CD14-positive monocyte (primary cell): ENCODE results near the gene FOXN4. TPM values are rescaled to one million over a fixed set of nuclear protein-coding genes. Genes with fewer than 3 reads are reported as not detected.

ENCODE experiments used
- DNase-seq, 3 donors: peaks; one replicate each; pipeline ENCODE4 v3.0.0-alpha.2; 2011 to 2022
- H2AFZ ChIP-seq: 2 replicates; pipeline ENCODE4 v1.6.0; 2012; ENCODE audit warnings: mild to moderate bottlenecking, low read depth, low read length, inconsistent platforms; ENCODE audit not compliant: insufficient read depth, poor library complexity, severe bottlenecking
- H3K27ac ChIP-seq, 2 donors: 1 replicate in 1 of 2; 2 replicates in 1 of 2; pipeline ENCODE4 v1.5.1; 2012 to 2013; ENCODE audit warnings: low read length in 2 of 2, control low read depth in 1 of 2, inconsistent platforms in 1 of 2, low read depth in 1 of 2, mild to moderate bottlenecking in 1 of 2
- H3K27me3 ChIP-seq, 2 donors: one replicate each; pipeline versions ENCODE4 v1.6.0 to v1.6.1; 2011 to 2013; ENCODE audit warnings: low read length in 2 of 2; ENCODE audit not compliant: control insufficient read depth in 2 of 2, insufficient read depth in 2 of 2
- H3K36me3 ChIP-seq, 2 donors: replicated peaks in 1 of 2; 1 replicate in 1 of 2; 2 replicates in 1 of 2; pipeline versions ENCODE4 v1.5.1 to v1.6.1; 2012 to 2013; ENCODE audit warnings: low read length in 2 of 2, control low read depth in 1 of 2, inconsistent platforms in 1 of 2, mild to moderate bottlenecking in 1 of 2; ENCODE audit not compliant: insufficient read depth in 2 of 2, control insufficient read depth in 1 of 2
- H3K4me1 ChIP-seq, 2 donors: 1 replicate in 1 of 2; 2 replicates in 1 of 2; pipeline versions ENCODE4 v1.5.1 to v1.6.1; 2012 to 2013; ENCODE audit warnings: low read length in 2 of 2, control low read depth in 1 of 2, inconsistent platforms in 1 of 2, mild to moderate bottlenecking in 1 of 2, moderate library complexity in 1 of 2; ENCODE audit not compliant: insufficient read depth in 2 of 2, control insufficient read depth in 1 of 2
- H3K4me2 ChIP-seq: replicated peaks from 2 replicates; pipeline ENCODE3; 2012; ENCODE audit warnings: low read length, moderate library complexity, mild to moderate bottlenecking; ENCODE audit not compliant: poor library complexity, severe bottlenecking; ENCODE audit errors: extremely low read depth
- H3K4me3 ChIP-seq, 3 experiments: fragments of 200-600 bp in 1 of 3; sonication (generic) in 1 of 3; replicated peaks in 1 of 3; 1 replicate in 2 of 3; 2 replicates in 1 of 3; pipeline ENCODE4 v1.5.1; 2011 to 2013; ENCODE audit warnings: low read length in 3 of 3, mild to moderate bottlenecking in 3 of 3, control low read depth in 2 of 3, low read depth in 2 of 3, inconsistent platforms in 1 of 3, moderate library complexity in 1 of 3
- H3K79me2 ChIP-seq: 2 replicates; pipeline ENCODE4 v1.6.0; 2012; ENCODE audit warnings: mild to moderate bottlenecking, control low read depth, inconsistent platforms, low read length, moderate library complexity; ENCODE audit not compliant: insufficient read depth
- H3K9ac ChIP-seq: 2 replicates; pipeline ENCODE4 v1.6.0; 2017; ENCODE audit warnings: low read length, mild to moderate bottlenecking; ENCODE audit not compliant: insufficient read depth, poor library complexity, severe bottlenecking
- H3K9me3 ChIP-seq, 2 donors: replicated peaks in 1 of 2; 1 replicate in 1 of 2; 2 replicates in 1 of 2; pipeline versions ENCODE4 v1.5.1 to v1.6.1; 2012 to 2013; ENCODE audit warnings: low read length in 2 of 2, control low read depth in 1 of 2; ENCODE audit not compliant: control insufficient read depth in 1 of 2, insufficient read depth in 1 of 2
- H4K20me1 ChIP-seq: 2 replicates; pipeline ENCODE4 v1.6.0; 2012; ENCODE audit warnings: mild to moderate bottlenecking, low read length, control low read depth, moderate library complexity; ENCODE audit not compliant: insufficient read depth
- H3K27ac Mint-ChIP-seq, 7 donors: one replicate each; pipeline ENCODE4 v1.8.0; 2020; ENCODE audit warnings: mild to moderate bottlenecking in 7 of 7, mixed read lengths in 7 of 7, moderate library complexity in 6 of 7, inconsistent platforms in 2 of 7
- H3K27me3 Mint-ChIP-seq, 3 donors: one replicate each; pipeline ENCODE4 v1.8.0; 2021 to 2022; ENCODE audit warnings: low read depth in 3 of 3, mild to moderate bottlenecking in 3 of 3, mixed read lengths in 3 of 3, moderate library complexity in 3 of 3, inconsistent platforms in 1 of 3
- H3K36me3 Mint-ChIP-seq, 2 donors: one replicate each; pipeline ENCODE4 v1.8.0; 2020; ENCODE audit warnings: mixed read lengths in 2 of 2, inconsistent platforms in 1 of 2, mild to moderate bottlenecking in 1 of 2
- H3K4me1 Mint-ChIP-seq: one replicate; pipeline ENCODE4 v1.8.0; 2020; ENCODE audit warnings: mild to moderate bottlenecking, mixed read lengths
- H3K4me3 Mint-ChIP-seq, 2 donors: one replicate each; pipeline ENCODE4 v1.8.0; 2020; ENCODE audit warnings: mild to moderate bottlenecking in 2 of 2, mixed read lengths in 2 of 2, moderate library complexity in 1 of 2
- H3K9me3 Mint-ChIP-seq, 7 donors: one replicate each; pipeline ENCODE4 v1.8.0; 2020 to 2022; ENCODE audit warnings: mixed read lengths in 7 of 7, mild to moderate bottlenecking in 6 of 7, moderate library complexity in 6 of 7, inconsistent platforms in 2 of 7
- WGBS: methylation state at CpG from one replicate; pipeline ENCODE4 v1.1.5; 2013; ENCODE audit warnings: missing lambda C conversion rate; ENCODE audit not compliant: insufficient coverage; 5-methylcytosine and 5-hydroxymethylcytosine counted together
- intact Hi-C, 2 donors: fragments of 100-400 bp; cut with micrococcal nuclease; formaldehyde crosslinking; loops; one replicate each; pipeline versions ENCODE4 v1.15.0 to v1.15.1; 2023
- polyA plus RNA-seq, 3 donors: library from polyadenylated mRNA; depleted of rRNA in 1 of 3; unstranded in 2 of 3; stranded (reverse) in 1 of 3; fragments of 300-500 nt in 2 of 3; fragments of >200 nt in 1 of 3; fragmentation: Illumina TruSeq in 2 of 3; gene quantifications; 1 replicate in 2 of 3; 2 replicates in 1 of 3; pipeline ENCODE4 v1.2.3, GENCODE V29; 2012 to 2021
- TF ChIP-seq, protein P1 (sequence below): fragments of 200-600 bp; IDR thresholded peaks from one replicate; pipeline ENCODE4 v1.8.0; 2022; ENCODE audit warnings: antibody characterized with exemption, mild to moderate bottlenecking

FOXN4 gene
- polyA plus RNA-seq, 3 donors = not detected

DNA sequence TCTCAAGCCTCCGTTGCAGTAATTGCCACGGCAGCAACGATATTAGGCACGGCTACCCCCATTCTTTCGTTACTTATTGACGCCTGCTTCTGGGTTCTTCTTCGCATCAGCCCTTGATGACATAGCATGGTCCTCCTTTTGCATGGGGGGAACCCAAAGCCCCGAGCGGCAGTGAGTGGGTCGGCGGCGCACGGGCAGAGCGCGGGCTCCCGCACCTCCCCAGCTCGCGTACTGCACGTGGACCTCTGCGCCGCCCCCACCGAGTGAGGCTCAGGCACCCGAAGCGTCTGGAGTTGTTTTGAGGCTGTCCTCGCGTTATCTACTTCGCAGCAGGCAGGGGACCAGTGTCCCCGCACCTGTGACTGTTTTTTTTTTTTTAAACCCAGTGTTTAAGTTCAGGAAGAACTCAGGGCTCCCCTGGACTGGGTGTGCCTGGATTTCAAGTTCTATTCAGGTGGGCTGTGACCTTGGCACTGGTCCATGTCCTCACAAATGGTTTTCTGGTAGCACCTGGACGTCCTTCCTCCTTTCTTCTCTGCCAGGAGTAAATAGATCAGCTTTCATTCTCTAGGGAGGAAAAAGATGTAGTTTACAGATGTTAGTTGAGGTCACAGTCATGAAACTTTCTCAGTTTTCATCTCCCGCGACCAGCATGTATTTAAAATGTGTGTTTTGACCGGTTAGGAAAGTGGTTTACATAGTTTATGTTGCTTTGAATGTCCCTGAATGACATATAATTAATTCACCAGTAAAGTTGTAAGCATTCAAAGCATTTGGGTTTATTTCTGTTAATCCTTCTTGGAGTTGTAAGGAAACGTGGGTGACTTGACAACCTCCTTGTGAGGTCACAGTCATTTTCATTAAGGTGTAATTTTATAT lies 1.4 kb upstream of the FOXN4 start:
- peaks cover 0 to 5% of the 10 kb centered on the region in 2 donors for H3K36me3 Mint-ChIP-seq
- H3K4me2 ChIP-seq = peak overlapping the region; percentile 62
- peaks cover 0 to 8% of the 10 kb centered on the region in 2 donors for H3K9me3 ChIP-seq
- no peak overlapping the region for H2AFZ ChIP-seq
- peaks cover 14% of the 10 kb centered on the region for H3K4me1 Mint-ChIP-seq
- WGBS = 2% methylated on average over 28 of the region's 33 CpGs
- peaks cover 66 to 90% (median 76%) of the 10 kb centered on the region in 3 donors for H3K27me3 Mint-ChIP-seq
- H3K9ac ChIP-seq = no peak overlapping the region
- no peak overlapping the region for H3K27ac Mint-ChIP-seq
- no peaks in the 10 kb centered on the region for H3K79me2 ChIP-seq
- peaks cover 0 to 7% of the 10 kb centered on the region in 2 donors for H3K4me1 ChIP-seq
- TF ChIP-seq, protein P1, sequence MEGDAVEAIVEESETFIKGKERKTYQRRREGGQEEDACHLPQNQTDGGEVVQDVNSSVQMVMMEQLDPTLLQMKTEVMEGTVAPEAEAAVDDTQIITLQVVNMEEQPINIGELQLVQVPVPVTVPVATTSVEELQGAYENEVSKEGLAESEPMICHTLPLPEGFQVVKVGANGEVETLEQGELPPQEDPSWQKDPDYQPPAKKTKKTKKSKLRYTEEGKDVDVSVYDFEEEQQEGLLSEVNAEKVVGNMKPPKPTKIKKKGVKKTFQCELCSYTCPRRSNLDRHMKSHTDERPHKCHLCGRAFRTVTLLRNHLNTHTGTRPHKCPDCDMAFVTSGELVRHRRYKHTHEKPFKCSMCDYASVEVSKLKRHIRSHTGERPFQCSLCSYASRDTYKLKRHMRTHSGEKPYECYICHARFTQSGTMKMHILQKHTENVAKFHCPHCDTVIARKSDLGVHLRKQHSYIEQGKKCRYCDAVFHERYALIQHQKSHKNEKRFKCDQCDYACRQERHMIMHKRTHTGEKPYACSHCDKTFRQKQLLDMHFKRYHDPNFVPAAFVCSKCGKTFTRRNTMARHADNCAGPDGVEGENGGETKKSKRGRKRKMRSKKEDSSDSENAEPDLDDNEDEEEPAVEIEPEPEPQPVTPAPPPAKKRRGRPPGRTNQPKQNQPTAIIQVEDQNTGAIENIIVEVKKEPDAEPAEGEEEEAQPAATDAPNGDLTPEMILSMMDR = no peak
- no peak for DNase-seq
- intact Hi-C loops = no loop called here
- peak overlapping the region in 1 of 3 experiments; percentile 35 for H3K4me3 ChIP-seq
- no peaks in the 10 kb centered on the region for H3K36me3 ChIP-seq
- H3K9me3 Mint-ChIP-seq = peaks cover 0 to 9% (median 3%) of the 10 kb centered on the region in 7 donors
- peak overlapping the region; percentile 67 to 76 for H3K4me3 Mint-ChIP-seq
- H3K27ac ChIP-seq = no peak overlapping the region
- H3K27me3 ChIP-seq = peaks cover 46 to 70% of the 10 kb centered on the region in 2 donors
- H4K20me1 ChIP-seq = no peaks in the 10 kb centered on the region

DNA sequence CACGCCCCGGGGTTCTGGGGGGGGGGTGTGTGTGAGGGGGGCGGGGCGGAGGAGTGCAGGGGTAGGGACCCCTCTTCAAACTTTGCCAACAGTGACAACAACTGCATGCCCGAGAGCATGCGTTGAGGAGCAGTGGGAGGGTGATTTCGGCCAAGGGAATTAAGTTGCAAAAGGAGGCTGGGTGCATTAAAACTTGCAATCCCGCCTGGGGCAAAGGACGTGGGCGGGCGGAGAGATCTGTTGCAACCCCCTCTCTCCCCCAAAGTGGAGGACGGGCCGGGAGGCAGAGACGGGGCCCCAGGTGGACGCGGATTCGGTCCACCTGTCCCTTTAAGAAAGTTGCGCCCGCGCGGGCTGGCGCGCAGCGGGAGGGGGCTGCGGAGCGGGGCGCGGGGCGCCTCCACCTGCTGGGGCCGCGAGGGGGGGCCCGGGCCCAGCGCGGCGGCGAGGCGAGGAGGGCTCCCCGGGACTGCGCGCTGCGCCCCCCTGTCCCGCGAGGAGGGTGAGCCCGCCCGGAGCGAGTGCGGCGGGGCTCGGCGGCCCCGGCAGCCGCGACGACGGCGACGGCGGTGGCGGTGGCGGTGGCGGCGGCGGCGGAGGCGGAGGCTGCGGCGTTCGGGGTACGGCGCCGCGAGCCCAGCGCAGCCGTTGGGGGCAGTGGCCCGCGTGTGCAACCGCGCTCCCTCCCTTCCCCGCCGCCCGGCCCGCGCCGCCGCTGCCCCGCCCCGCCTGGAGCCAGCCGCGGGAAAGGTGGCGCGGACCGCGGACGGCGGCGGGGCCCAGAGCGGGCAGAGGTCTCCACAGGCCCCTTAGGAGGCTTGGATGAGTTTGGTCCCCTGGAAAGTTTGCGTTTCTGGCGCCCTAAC lies 530 bp upstream of the FOXN4 start:
- H3K27me3 Mint-ChIP-seq = peaks cover 69 to 88% (median 80%) of the 10 kb centered on the region in 3 donors
- peaks cover 0 to 5% of the 10 kb centered on the region in 2 donors for H3K36me3 Mint-ChIP-seq
- H3K4me3 Mint-ChIP-seq = peak overlapping the region; percentile 73 to 95
- no peak overlapping the region for H3K9ac ChIP-seq
- peak overlapping the region in 1 of 3 experiments; percentile 35 for H3K4me3 ChIP-seq
- intact Hi-C loops = no loop called here
- H3K36me3 ChIP-seq = no peaks in the 10 kb centered on the region
- H2AFZ ChIP-seq = no peak overlapping the region
- TF ChIP-seq, protein P1 = no peak
- H3K4me1 Mint-ChIP-seq = peaks cover 14% of the 10 kb centered on the region
- H3K79me2 ChIP-seq = no peaks in the 10 kb centered on the region
- H3K27me3 ChIP-seq = peaks cover 46 to 70% of the 10 kb centered on the region in 2 donors
- no peak overlapping the region for H3K27ac Mint-ChIP-seq
- H3K4me2 ChIP-seq = peak overlapping the region; percentile 62
- peaks cover 0 to 9% (median 3%) of the 10 kb centered on the region in 7 donors for H3K9me3 Mint-ChIP-seq
- WGBS = under 1% methylated on average over 85 of the region's 99 CpGs
- peaks cover 0 to 8% of the 10 kb centered on the region in 2 donors for H3K9me3 ChIP-seq
- no peaks in the 10 kb centered on the region for H4K20me1 ChIP-seq
- no peak for DNase-seq
- no peak overlapping the region for H3K27ac ChIP-seq
- peaks cover 0 to 7% of the 10 kb centered on the region in 2 donors for H3K4me1 ChIP-seq
